OCI-LY1 (cell line): ENCODE data around the gene LINGO4.

Source experiments
- CTCF ChIP-seq: fragments of 200-600 bp; sonication (generic), shearing (Covaris generic); IDR thresholded peaks from 2 replicates; pipeline ENCODE4 v1.5.1; 2017; ENCODE audit warnings: mild to moderate bottlenecking, antibody characterized with exemption, low read length, moderate library complexity, mixed read lengths
- EZH2 ChIP-seq: fragments of 200-600 bp; sonication (generic), shearing (Covaris generic); IDR thresholded peaks from 2 replicates; pipeline ENCODE4 v1.8.0; 2017; ENCODE audit warnings: borderline replicate concordance, mixed run types, mild to moderate bottlenecking, antibody characterized with exemption, low read length, moderate library complexity, mixed read lengths

GRCh38 chr1:151813271-151813977 lies 8.2 kb upstream of the LINGO4 start:
- TF ChIP-seq CTCF, result no peak
- no peak for TF ChIP-seq EZH2
